Calu3 (cell line): ENCODE results near the gene ALK. TPM values are rescaled to one million over a fixed set of nuclear protein-coding genes. Genes with fewer than 3 reads are reported as not detected.

Source experiments
- BruUV-seq: library from RNA; stranded (reverse); fragments of 400-500 nt; replicated peaks from 2 replicates; lab custom pipeline; 2021; lab: Mats Ljungman, UMichigan
- CTCF ChIA-PET: fragments of 300-600 bp; sonication (Branson Sonifier 250); formaldehyde crosslinking; loops from one replicate; lab custom pipeline; 2022; ENCODE audit warnings: antibody characterized with exemption; lab: Charles Lee
- DNase-seq: peaks from one replicate; pipeline ENCODE4 v3.0.0; 2022
- H3K27ac Mint-ChIP-seq: one replicate; pipeline ENCODE4 v1.8.0; 2022; ENCODE audit warnings: mixed read lengths; ENCODE audit not compliant: unreplicated experiment
- H3K27me3 Mint-ChIP-seq: one replicate; pipeline ENCODE4 v1.8.0; 2022; ENCODE audit warnings: mixed read lengths; ENCODE audit not compliant: unreplicated experiment
- H3K36me3 Mint-ChIP-seq: one replicate; pipeline ENCODE4 v1.8.0; 2022; ENCODE audit warnings: mild to moderate bottlenecking, moderate library complexity, mixed read lengths; ENCODE audit not compliant: insufficient read depth, unreplicated experiment
- H3K4me1 Mint-ChIP-seq: one replicate; pipeline ENCODE4 v1.8.0; 2022; ENCODE audit warnings: mild to moderate bottlenecking, low read depth, mixed read lengths; ENCODE audit not compliant: unreplicated experiment
- H3K4me3 Mint-ChIP-seq: one replicate; pipeline ENCODE4 v1.8.0; 2022; ENCODE audit warnings: mild to moderate bottlenecking, low read depth, moderate library complexity, mixed read lengths; ENCODE audit not compliant: unreplicated experiment
- H3K9me3 Mint-ChIP-seq: one replicate; pipeline ENCODE4 v1.8.0; 2022; ENCODE audit warnings: low read depth, mixed read lengths; ENCODE audit not compliant: unreplicated experiment
- intact Hi-C: fragments of 100-400 bp; cut with micrococcal nuclease; formaldehyde crosslinking; loops from one replicate; pipeline ENCODE4 v1.10.0; 2022; ENCODE audit not compliant: unreplicated experiment
- total RNA-seq: library from RNA; stranded (reverse); gene quantifications from 2 replicates; pipeline ENCODE4 v1.2.3, GENCODE V29; 2022
- TF ChIP-seq, protein P1 (sequence below): fragments of 200-600 bp; IDR thresholded peaks from one replicate; pipeline ENCODE4 v1.8.0; 2022; ENCODE audit warnings: antibody characterized with exemption; ENCODE audit not compliant: unreplicated experiment

Gene ALK
- total RNA-seq, 1 experiment from 2014 or later = not detected

GRCh38 chr2:29440921-29441623 is 480.3 kb downstream of the ALK start:
- no peaks in the 10 kb centered on the region for H3K4me1 Mint-ChIP-seq
- no peak for DNase-seq
- H3K36me3 Mint-ChIP-seq = no peaks in the 10 kb centered on the region
- intact Hi-C loops = no loop called here
- no peak overlapping the region for H3K27ac Mint-ChIP-seq
- no peak overlapping the region for H3K4me3 Mint-ChIP-seq
- BruUV-seq = no TSS peak
- no peaks in the 10 kb centered on the region for H3K9me3 Mint-ChIP-seq
- TF ChIP-seq, protein P1, sequence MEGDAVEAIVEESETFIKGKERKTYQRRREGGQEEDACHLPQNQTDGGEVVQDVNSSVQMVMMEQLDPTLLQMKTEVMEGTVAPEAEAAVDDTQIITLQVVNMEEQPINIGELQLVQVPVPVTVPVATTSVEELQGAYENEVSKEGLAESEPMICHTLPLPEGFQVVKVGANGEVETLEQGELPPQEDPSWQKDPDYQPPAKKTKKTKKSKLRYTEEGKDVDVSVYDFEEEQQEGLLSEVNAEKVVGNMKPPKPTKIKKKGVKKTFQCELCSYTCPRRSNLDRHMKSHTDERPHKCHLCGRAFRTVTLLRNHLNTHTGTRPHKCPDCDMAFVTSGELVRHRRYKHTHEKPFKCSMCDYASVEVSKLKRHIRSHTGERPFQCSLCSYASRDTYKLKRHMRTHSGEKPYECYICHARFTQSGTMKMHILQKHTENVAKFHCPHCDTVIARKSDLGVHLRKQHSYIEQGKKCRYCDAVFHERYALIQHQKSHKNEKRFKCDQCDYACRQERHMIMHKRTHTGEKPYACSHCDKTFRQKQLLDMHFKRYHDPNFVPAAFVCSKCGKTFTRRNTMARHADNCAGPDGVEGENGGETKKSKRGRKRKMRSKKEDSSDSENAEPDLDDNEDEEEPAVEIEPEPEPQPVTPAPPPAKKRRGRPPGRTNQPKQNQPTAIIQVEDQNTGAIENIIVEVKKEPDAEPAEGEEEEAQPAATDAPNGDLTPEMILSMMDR = no peak
- CTCF ChIA-PET = interaction anchor here (0.6 kb wide), 1 partner anchor 449 kb away, joined by 4 read pairs; no protein-coding TSS in a partner anchor
- H3K27me3 Mint-ChIP-seq = peaks cover 87% of the 10 kb centered on the region

- no TSS peak for BruUV-seq
- no peak overlapping the region for H3K27ac Mint-ChIP-seq
- CTCF ChIA-PET = no interaction called here
- H3K36me3 Mint-ChIP-seq = no peaks in the 10 kb centered on the region
- peaks cover 73% of the 10 kb centered on the region for H3K27me3 Mint-ChIP-seq
- no peak for DNase-seq
- TF ChIP-seq, protein P1 = no peak
- no peaks in the 10 kb centered on the region for H3K4me1 Mint-ChIP-seq
- H3K4me3 Mint-ChIP-seq = no peak overlapping the region
- intact Hi-C loops = no loop called here
- H3K9me3 Mint-ChIP-seq = no peaks in the 10 kb centered on the region
Observed at GRCh38 chr2:29433920-29434319, 487.5 kb downstream of the ALK start.

GRCh38 chr2:29433128-29433527 is 488.3 kb downstream of the ALK start:
- BruUV-seq = no TSS peak
- CTCF ChIA-PET = no interaction called here
- no peak overlapping the region for H3K4me3 Mint-ChIP-seq
- H3K4me1 Mint-ChIP-seq = no peaks in the 10 kb centered on the region
- peaks cover 65% of the 10 kb centered on the region for H3K27me3 Mint-ChIP-seq
- no peak for DNase-seq
- intact Hi-C loops = no loop called here
- TF ChIP-seq, protein P1 = no peak
- no peaks in the 10 kb centered on the region for H3K36me3 Mint-ChIP-seq
- no peak overlapping the region for H3K27ac Mint-ChIP-seq
- no peaks in the 10 kb centered on the region for H3K9me3 Mint-ChIP-seq

DNA sequence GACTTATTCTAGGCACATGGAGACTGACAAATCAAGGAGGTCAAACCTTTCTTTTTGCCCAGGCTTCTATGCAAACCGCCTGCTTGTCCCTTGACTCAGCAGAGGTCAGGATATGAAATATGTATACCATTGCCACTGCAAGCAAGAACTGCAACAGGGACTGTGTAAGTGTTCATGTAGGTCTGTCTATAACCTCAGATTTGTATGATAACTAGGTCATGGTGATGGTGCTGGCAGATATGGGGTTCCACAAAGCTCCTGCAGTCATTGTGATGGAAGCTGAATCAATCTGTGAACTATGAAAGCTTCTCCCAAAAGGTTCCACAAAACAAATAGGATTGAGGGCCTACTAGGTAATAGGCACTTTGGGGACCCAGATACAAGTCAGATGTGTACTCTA is 489.9 kb downstream of the ALK start:
- H3K27me3 Mint-ChIP-seq = peaks cover 48% of the 10 kb centered on the region
- no TSS peak for BruUV-seq
- H3K4me1 Mint-ChIP-seq = no peaks in the 10 kb centered on the region
- CTCF ChIA-PET = no interaction called here
- intact Hi-C loops = no loop called here
- H3K9me3 Mint-ChIP-seq = no peaks in the 10 kb centered on the region
- no peaks in the 10 kb centered on the region for H3K36me3 Mint-ChIP-seq
- TF ChIP-seq, protein P1 = no peak
- no peak overlapping the region for H3K27ac Mint-ChIP-seq
- H3K4me3 Mint-ChIP-seq = no peak overlapping the region
- DNase-seq = no peak
